GM21737 (cell line): ENCODE measurements around the gene ERC2.
"Not testable (repeated sequence)": the region's sequence is repeated elsewhere in the genome, so short reads cannot be mapped to it uniquely, and the experiment has no call there.

Experiments
- ATAC-seq: cut with Tn5 transposase; IDR thresholded peaks from one replicate; pipeline ENCODE4 v1.9.1; 2021; ENCODE audit warnings: mild to moderate bottlenecking, moderate library complexity; ENCODE audit not compliant: unreplicated experiment

ERC2 gene

GRCh38 chr3:56468184-56469106, at the start of gene ERC2:
Gene ERC2, minus strand, starts transcription at chr3:56468467.
- no peak for ATAC-seq

GRCh38 chr3:56502738-56503137, 34.5 kb upstream of the ERC2 start:
- ATAC-seq: no peak

GRCh38 chr3:56496376-56496775, 28.1 kb upstream of the ERC2 start:
- ATAC-seq: not testable (repeated sequence)

GRCh38 chr3:56494679-56495322, 26.5 kb upstream of the ERC2 start:
- ATAC-seq: peak; percentile 86

GRCh38 chr3:56491566-56491965, 23.3 kb upstream of the ERC2 start:
- no peak for ATAC-seq

GRCh38 chr3:56488812-56489600, 20.7 kb upstream of the ERC2 start:
- ATAC-seq: no peak

- no peak for ATAC-seq
Measured at GRCh38 chr3:56484525-56485032, 16.3 kb upstream of the ERC2 start.

- ATAC-seq: no peak
Measured at GRCh38 chr3:56484122-56484521, 15.9 kb upstream of the ERC2 start.

GRCh38 chr3:56477646-56478045, 9.4 kb upstream of the ERC2 start:
- ATAC-seq: no peak

GRCh38 chr3:56476771-56477170, 8.5 kb upstream of the ERC2 start:
- no peak for ATAC-seq

GRCh38 chr3:56471771-56472170, 3.5 kb upstream of the ERC2 start:
- no peak for ATAC-seq

- ATAC-seq: no peak
Measured at GRCh38 chr3:56469141-56469540, 874 bp upstream of the ERC2 start.

GRCh38 chr3:56467801-56468183, 475 bp downstream of the ERC2 start:
- no peak for ATAC-seq

- ATAC-seq: no peak
Measured at GRCh38 chr3:56467108-56467507, 1.2 kb downstream of the ERC2 start.

- ATAC-seq: no peak
Measured at GRCh38 chr3:56459719-56460118, 8.5 kb downstream of the ERC2 start.

GRCh38 chr3:56459104-56459496, 9.2 kb downstream of the ERC2 start:
- ATAC-seq: no peak

- no peak for ATAC-seq
Measured at GRCh38 chr3:56458496-56459103, 9.7 kb downstream of the ERC2 start.

- ATAC-seq: no peak
Measured at GRCh38 chr3:56456117-56456516, 12.2 kb downstream of the ERC2 start.

- no peak for ATAC-seq
Measured at GRCh38 chr3:56453011-56453410, 15.3 kb downstream of the ERC2 start.

- ATAC-seq: no peak
Measured at GRCh38 chr3:56452085-56452484, 16.2 kb downstream of the ERC2 start.

GRCh38 chr3:56443372-56443771, 24.9 kb downstream of the ERC2 start:
- no peak for ATAC-seq
